Left ventricle myocardium inferior (tissue), 1 donor: ENCODE results near the gene PNPLA3. TPM values are rescaled to one million over a fixed set of nuclear protein-coding genes. Genes with fewer than 3 reads are reported as not detected.

Experiments used
- DNase-seq: peaks from one replicate; pipeline ENCODE4 v3.0.0-alpha.2; 2020
- H3K27ac ChIP-seq: fragments of 200-600 bp; replicated peaks from 2 replicates; pipeline ENCODE4 v1.8.0; 2021
- H3K27me3 ChIP-seq: fragments of 200-600 bp; 2 replicates; pipeline ENCODE4 v1.8.0; 2021; ENCODE audit warnings: low read depth
- H3K36me3 ChIP-seq: fragments of 200-600 bp; 2 replicates; pipeline ENCODE4 v1.8.0; 2021
- H3K4me1 ChIP-seq: fragments of 200-600 bp; 2 replicates; pipeline ENCODE4 v1.8.0; 2021
- H3K4me3 ChIP-seq: fragments of 200-600 bp; 2 replicates; pipeline ENCODE4 v1.8.0; 2021; ENCODE audit warnings: mild to moderate bottlenecking, moderate library complexity
- H3K9me3 ChIP-seq: fragments of 200-600 bp; replicated peaks from 2 replicates; pipeline ENCODE4 v1.8.0; 2021
- CTCF ChIP-seq: fragments of 200-600 bp; IDR thresholded peaks from 2 replicates; pipeline ENCODE4 v1.8.0; 2021; ENCODE audit warnings: antibody characterized with exemption, mild to moderate bottlenecking, borderline replicate concordance
- intact Hi-C: fragments of 100-400 bp; cut with micrococcal nuclease; formaldehyde crosslinking; loops from one replicate; pipeline ENCODE4 v1.11.0; 2022
- total RNA-seq: library from RNA; stranded (reverse); fragmentation: NEBNext Ultra II Directional; extraction: Animal tissue kit (Norgen Biotek cat#: 25700); gene quantifications from one replicate; pipeline ENCODE4 v1.2.1, GENCODE V29; 2021
- donor health status: DM: no; HTN: yes; CAD: no; lungs with severe emphysema.

PNPLA3 gene
- total RNA-seq, 1 donor from 2014 or later, result not detected

- no peak for TF ChIP-seq CTCF
- Histone ChIP-seq H3K4me1 (peaks cover 15% of the 10 kb centered on the region), H3K36me3 (no peaks in the 10 kb centered on the region), H3K4me3 (no peak overlapping the region), H3K27me3 (peaks cover 94% of the 10 kb centered on the region), H3K9me3 (no peaks in the 10 kb centered on the region), H3K27ac (no peak overlapping the region)
- DNase-seq, result no peak
- intact Hi-C loops, result no loop called here
Measured at GRCh38 chr22:43921370-43921769, 2.2 kb upstream of the PNPLA3 start.

- no peak overlapping the region for H3K4me3 ChIP-seq
- intact Hi-C loops, result no loop called here
- H3K27me3 ChIP-seq, result peaks cover 93% of the 10 kb centered on the region
- no peaks in the 10 kb centered on the region for H3K36me3 ChIP-seq
- H3K27ac ChIP-seq, result no peak overlapping the region
- TF ChIP-seq CTCF, result no peak
- H3K4me1 ChIP-seq, result peaks cover 15% of the 10 kb centered on the region
- no peaks in the 10 kb centered on the region for H3K9me3 ChIP-seq
- no peak for DNase-seq
Measured at GRCh38 chr22:43922123-43922522, 1.5 kb upstream of the PNPLA3 start.

- H3K27me3 ChIP-seq, result peaks cover 93% of the 10 kb centered on the region
- intact Hi-C loops, result no loop called here
- TF ChIP-seq CTCF, result no peak
- peak overlapping the region; percentile 74 for H3K4me3 ChIP-seq
- no peak for DNase-seq
- no peaks in the 10 kb centered on the region for H3K36me3 ChIP-seq
- H3K27ac ChIP-seq, result no peak overlapping the region
- peaks cover 15% of the 10 kb centered on the region for H3K4me1 ChIP-seq
- no peaks in the 10 kb centered on the region for H3K9me3 ChIP-seq
Measured at GRCh38 chr22:43923191-43923590, 414 bp upstream of the PNPLA3 start.

GRCh38 chr22:43924877-43925276 is 1.3 kb downstream of the PNPLA3 start:
- intact Hi-C loops, result no loop called here

GRCh38 chr22:43925433-43926348 is 2.1 kb downstream of the PNPLA3 start:
- H3K4me1 ChIP-seq, result peaks cover 15% of the 10 kb centered on the region
- H3K27me3 ChIP-seq, result peaks cover 81% of the 10 kb centered on the region
- intact Hi-C loops, result no loop called here
- H3K36me3 ChIP-seq, result no peaks in the 10 kb centered on the region
- H3K4me3 ChIP-seq, result no peak overlapping the region
- no peak for DNase-seq
- no peak for TF ChIP-seq CTCF
- H3K27ac ChIP-seq, result no peak overlapping the region
- H3K9me3 ChIP-seq, result no peaks in the 10 kb centered on the region

More at GRCh38 chr22:43924877-43925276, 1.3 kb downstream of the PNPLA3 start:
- Histone ChIP-seq H3K4me1 (peaks cover 15% of the 10 kb centered on the region), H3K9me3 (no peaks in the 10 kb centered on the region), H3K27me3 (peaks cover 87% of the 10 kb centered on the region), H3K4me3 (no peak overlapping the region), H3K36me3 (no peaks in the 10 kb centered on the region), H3K27ac (no peak overlapping the region)
- TF ChIP-seq CTCF, result no peak
- DNase-seq, result no peak
